GM23338 (cell line): Measurements from ENCODE around the gene SYNPO2. TPM values are rescaled to one million over a fixed set of nuclear protein-coding genes. Genes with fewer than 3 reads are reported as not detected.

Source experiments
- ATAC-seq: fragments of 200-7000 bp; cut with Tn5 transposase; 3 replicates; pipeline ENCODE4 v1.9.1; 2020
- DNase-seq: peaks from one replicate; pipeline ENCODE4 v3.0.0-alpha.2; 2015; ENCODE audit warnings: low spot score
- H2AFZ ChIP-seq: fragments of 200-600 bp; sonication (generic); 2 replicates; pipeline ENCODE4 v1.8.0; 2016; ENCODE audit warnings: antibody characterized with exemption, mild to moderate bottlenecking, moderate library complexity
- H3F3A ChIP-seq: fragments of 200-600 bp; sonication (generic); replicated peaks from 2 replicates; pipeline ENCODE4 v1.8.0; 2017; ENCODE audit warnings: antibody characterized with exemption, mixed run types, low read depth
- H3K27ac ChIP-seq: fragments of 200-600 bp; sonication (generic); 2 replicates; pipeline ENCODE4 v1.6.1; 2016; ENCODE audit warnings: low read depth
- H3K27me3 ChIP-seq: fragments of 200-600 bp; sonication (generic); 2 replicates; pipeline ENCODE4 v1.8.0; 2016; ENCODE audit warnings: mild to moderate bottlenecking, mixed run types, moderate library complexity; ENCODE audit not compliant: insufficient read depth
- H3K36me3 ChIP-seq: fragments of 200-600 bp; sonication (generic); 2 replicates; pipeline ENCODE4 v1.8.0; 2016; ENCODE audit warnings: mild to moderate bottlenecking; ENCODE audit not compliant: insufficient read depth
- H3K4me1 ChIP-seq: fragments of 200-600 bp; sonication (generic); 2 replicates; pipeline ENCODE4 v1.8.0; 2016; ENCODE audit warnings: mild to moderate bottlenecking, moderate library complexity; ENCODE audit not compliant: insufficient read depth
- H3K4me2 ChIP-seq: fragments of 200-600 bp; sonication (generic); 2 replicates; pipeline ENCODE4 v1.7.1; 2017; ENCODE audit warnings: mixed run types
- H3K4me3 ChIP-seq: fragments of 200-600 bp; sonication (generic); 2 replicates; pipeline ENCODE4 v1.6.1; 2016; ENCODE audit warnings: mixed run types
- H3K79me2 ChIP-seq: fragments of 200-600 bp; sonication (generic); replicated peaks from 2 replicates; pipeline ENCODE4 v1.8.0; 2017; ENCODE audit warnings: mild to moderate bottlenecking; ENCODE audit not compliant: insufficient read depth
- H3K9me2 ChIP-seq: fragments of 200-600 bp; sonication (generic); 2 replicates; pipeline ENCODE4 v1.8.0; 2017; ENCODE audit not compliant: insufficient read depth
- H4K20me1 ChIP-seq: fragments of 200-600 bp; sonication (generic); replicated peaks from 2 replicates; pipeline ENCODE4 v1.8.0; 2017; ENCODE audit warnings: mild to moderate bottlenecking; ENCODE audit not compliant: insufficient read depth
- H3K27ac Mint-ChIP-seq: 2 replicates; pipeline ENCODE4 v1.8.0; 2020; ENCODE audit warnings: inconsistent platforms, mild to moderate bottlenecking, moderate library complexity, mixed read lengths
- H3K27me3 Mint-ChIP-seq: 3 replicates; pipeline ENCODE4 v1.8.0; 2022; ENCODE audit warnings: low read depth, mild to moderate bottlenecking, moderate library complexity, mixed read lengths, inconsistent platforms; ENCODE audit not compliant: insufficient read depth, poor library complexity
- H3K36me3 Mint-ChIP-seq: 3 replicates; pipeline ENCODE4 v1.8.0; 2021; ENCODE audit warnings: low read depth, mild to moderate bottlenecking, inconsistent platforms, moderate library complexity, mixed read lengths
- H3K4me1 Mint-ChIP-seq: 3 replicates; pipeline ENCODE4 v1.8.0; 2020; ENCODE audit warnings: mild to moderate bottlenecking, inconsistent platforms, mixed read lengths
- H3K4me3 Mint-ChIP-seq: 3 replicates; pipeline ENCODE4 v1.8.0; 2021; ENCODE audit warnings: moderate library complexity, mild to moderate bottlenecking, inconsistent platforms, mixed read lengths
- H3K9me3 Mint-ChIP-seq: 3 replicates; pipeline ENCODE4 v1.8.0; 2020; ENCODE audit warnings: moderate library complexity, mild to moderate bottlenecking, inconsistent platforms, mixed read lengths
- CREB1 ChIP-seq: fragments of 250-450 bp; sonication (Bioruptor Pico); IDR thresholded peaks from 2 replicates; pipeline ENCODE4 v1.5.0; 2020; ENCODE audit warnings: low read depth, mild to moderate bottlenecking, moderate library complexity
- CTCF ChIP-seq, 2 experiments: fragments of 200-600 bp in 1 of 2; sonication (generic) in 1 of 2; conservative IDR thresholded peaks; 2 replicates each; pipeline versions ENCODE4 v1.5.1 to v1.6.1; 2016 to 2017; ENCODE audit warnings: antibody characterized with exemption in 2 of 2, low read depth in 2 of 2, mild to moderate bottlenecking in 2 of 2, moderate library complexity in 1 of 2
- EZH2 ChIP-seq: fragments of 200-600 bp; sonication (generic); IDR thresholded peaks from one replicate; pipeline ENCODE4 v1.8.0; 2017; ENCODE audit warnings: antibody characterized with exemption, mild to moderate bottlenecking, low read depth; ENCODE audit not compliant: unreplicated experiment
- EZH2phosphoT487 ChIP-seq: fragments of 200-600 bp; sonication (generic); IDR thresholded peaks from one replicate; pipeline ENCODE4 v1.8.1; 2018; ENCODE audit warnings: antibody characterized with exemption; ENCODE audit not compliant: unreplicated experiment
- JUNB ChIP-seq: IDR thresholded peaks from one replicate; pipeline ENCODE4 v1.6.1; 2016; ENCODE audit warnings: antibody characterized with exemption; ENCODE audit not compliant: unreplicated experiment
- NANOG ChIP-seq: IDR thresholded peaks from 2 replicates; pipeline ENCODE4 v1.6.1; 2016; ENCODE audit warnings: antibody characterized with exemption, borderline replicate concordance
- POLR2AphosphoS5 ChIP-seq: IDR thresholded peaks from 2 replicates; pipeline ENCODE4 v1.6.1; 2016; ENCODE audit warnings: antibody characterized with exemption, low read depth
- STAT1 ChIP-seq: IDR thresholded peaks from one replicate; pipeline ENCODE4 v1.6.1; 2016; ENCODE audit warnings: antibody characterized with exemption; ENCODE audit not compliant: unreplicated experiment
- ZNF114 ChIP-seq: fragments of 250-450 bp; sonication (Bioruptor Pico); IDR thresholded peaks from 2 replicates; pipeline ENCODE4 v1.5.0; 2020; ENCODE audit warnings: mild to moderate bottlenecking, moderate library complexity
- ZNF331 ChIP-seq: fragments of 250-450 bp; sonication (Bioruptor Pico); IDR thresholded peaks from 2 replicates; pipeline ENCODE4 v1.5.0; 2020; ENCODE audit warnings: low read depth, mild to moderate bottlenecking, moderate library complexity
- polyA plus RNA-seq: library from polyadenylated mRNA; unstranded; fragments of >200 nt; fragmentation: Nextera tagmentation; extraction: Ambion mirVana; gene quantifications from 2 replicates; pipeline ENCODE4 v1.2.1, GENCODE V29; 2016
- total RNA-seq: library from RNA; depleted of rRNA; stranded (reverse); fragments of >200 nt; shearing (Covaris generic); gene quantifications from 2 replicates; pipeline ENCODE4 v1.2.3, GENCODE V29; 2014
- TF ChIP-seq, protein P1 (sequence below): IDR thresholded peaks from 2 replicates; pipeline ENCODE4 v1.6.1; 2016; ENCODE audit warnings: antibody characterized with exemption
- TF ChIP-seq, protein P2 (sequence below): IDR thresholded peaks from one replicate; pipeline ENCODE4 v1.6.1; 2018; ENCODE audit warnings: antibody characterized with exemption; ENCODE audit not compliant: unreplicated experiment

Gene SYNPO2
- total and polyA plus RNA-seq, 2 experiments from 2014 or later, result 2.1 to 3.4 TPM

GRCh38 chr4:118983293-118983692, 94.6 kb downstream of the SYNPO2 start:
- DNase-seq, result no peak

More at GRCh38 chr4:118983293-118983692, 94.6 kb downstream of the SYNPO2 start:
- Mint-ChIP-seq H3K4me3 (no peak overlapping the region), H3K27ac (no peak overlapping the region), H3K36me3 (no peaks in the 10 kb centered on the region), H3K9me3 (no peaks in the 10 kb centered on the region), H3K4me1 (peaks cover 6% of the 10 kb centered on the region; the same call in 1 of the 3 replicates), H3K27me3 (no peaks in the 10 kb centered on the region)
- no peaks in the 10 kb centered on the region for H3K36me3 ChIP-seq
- ATAC-seq, result no peak
- H3K79me2 ChIP-seq, result no peaks in the 10 kb centered on the region
- H3K27ac ChIP-seq, result no peak overlapping the region
- H3K9me2 ChIP-seq, result no peaks in the 10 kb centered on the region
- no peaks in the 10 kb centered on the region for H4K20me1 ChIP-seq
- H3K27me3 ChIP-seq, result no peaks in the 10 kb centered on the region
- TF ChIP-seq NANOG (no peak), ZNF114 (CRISPR knock-in tag) (no peak), CTCF (conservative IDR thresholded peaks at IDR 0.05; ENCODE audit: low read depth in 2 of 2) (no peak), EZH2phosphoT487 (no peak), ZNF331 (no peak), STAT1 (no peak), POLR2AphosphoS5 (no peak), JUNB (no peak), EZH2 (no peak), CREB1 (no peak)
- TF ChIP-seq, protein P1, sequence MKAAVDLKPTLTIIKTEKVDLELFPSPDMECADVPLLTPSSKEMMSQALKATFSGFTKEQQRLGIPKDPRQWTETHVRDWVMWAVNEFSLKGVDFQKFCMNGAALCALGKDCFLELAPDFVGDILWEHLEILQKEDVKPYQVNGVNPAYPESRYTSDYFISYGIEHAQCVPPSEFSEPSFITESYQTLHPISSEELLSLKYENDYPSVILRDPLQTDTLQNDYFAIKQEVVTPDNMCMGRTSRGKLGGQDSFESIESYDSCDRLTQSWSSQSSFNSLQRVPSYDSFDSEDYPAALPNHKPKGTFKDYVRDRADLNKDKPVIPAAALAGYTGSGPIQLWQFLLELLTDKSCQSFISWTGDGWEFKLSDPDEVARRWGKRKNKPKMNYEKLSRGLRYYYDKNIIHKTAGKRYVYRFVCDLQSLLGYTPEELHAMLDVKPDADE, result no peak
- TF ChIP-seq, protein P2, sequence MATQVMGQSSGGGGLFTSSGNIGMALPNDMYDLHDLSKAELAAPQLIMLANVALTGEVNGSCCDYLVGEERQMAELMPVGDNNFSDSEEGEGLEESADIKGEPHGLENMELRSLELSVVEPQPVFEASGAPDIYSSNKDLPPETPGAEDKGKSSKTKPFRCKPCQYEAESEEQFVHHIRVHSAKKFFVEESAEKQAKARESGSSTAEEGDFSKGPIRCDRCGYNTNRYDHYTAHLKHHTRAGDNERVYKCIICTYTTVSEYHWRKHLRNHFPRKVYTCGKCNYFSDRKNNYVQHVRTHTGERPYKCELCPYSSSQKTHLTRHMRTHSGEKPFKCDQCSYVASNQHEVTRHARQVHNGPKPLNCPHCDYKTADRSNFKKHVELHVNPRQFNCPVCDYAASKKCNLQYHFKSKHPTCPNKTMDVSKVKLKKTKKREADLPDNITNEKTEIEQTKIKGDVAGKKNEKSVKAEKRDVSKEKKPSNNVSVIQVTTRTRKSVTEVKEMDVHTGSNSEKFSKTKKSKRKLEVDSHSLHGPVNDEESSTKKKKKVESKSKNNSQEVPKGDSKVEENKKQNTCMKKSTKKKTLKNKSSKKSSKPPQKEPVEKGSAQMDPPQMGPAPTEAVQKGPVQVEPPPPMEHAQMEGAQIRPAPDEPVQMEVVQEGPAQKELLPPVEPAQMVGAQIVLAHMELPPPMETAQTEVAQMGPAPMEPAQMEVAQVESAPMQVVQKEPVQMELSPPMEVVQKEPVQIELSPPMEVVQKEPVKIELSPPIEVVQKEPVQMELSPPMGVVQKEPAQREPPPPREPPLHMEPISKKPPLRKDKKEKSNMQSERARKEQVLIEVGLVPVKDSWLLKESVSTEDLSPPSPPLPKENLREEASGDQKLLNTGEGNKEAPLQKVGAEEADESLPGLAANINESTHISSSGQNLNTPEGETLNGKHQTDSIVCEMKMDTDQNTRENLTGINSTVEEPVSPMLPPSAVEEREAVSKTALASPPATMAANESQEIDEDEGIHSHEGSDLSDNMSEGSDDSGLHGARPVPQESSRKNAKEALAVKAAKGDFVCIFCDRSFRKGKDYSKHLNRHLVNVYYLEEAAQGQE, result no peak
- no peaks in the 10 kb centered on the region; the same call in 1 of the 2 replicates for H3F3A ChIP-seq
- no peak overlapping the region for H2AFZ ChIP-seq
- H3K4me2 ChIP-seq, result no peak overlapping the region
- peaks cover 8% of the 10 kb centered on the region; the same call in 1 of the 2 replicates for H3K4me1 ChIP-seq
- H3K4me3 ChIP-seq, result no peak overlapping the region
